SK-N-SH (cell line): Measurements from ENCODE around the gene GLOD4. TPM values are rescaled to one million over a fixed set of nuclear protein-coding genes. Genes with fewer than 3 reads are reported as not detected.

ENCODE experiments used
- CTCF ChIA-PET: fragments of 300-600, 350-600 bp; formaldehyde crosslinking; extraction: SDS; loops from one replicate; lab custom pipeline; 2021; lab: Yijun Ruan, JAX
- POLR2A ChIA-PET: fragments of 350-600 bp; sonication (Branson Sonifier 250); formaldehyde crosslinking; extraction: SDS; loops from one replicate; lab custom pipeline; 2020; ENCODE audit warnings: antibody characterized with exemption, inconsistent platforms; lab: Yijun Ruan, JAX
- DNase-seq: peaks from one replicate; pipeline ENCODE4 v3.0.0; 2012
- H2AFZ ChIP-seq: fragments of 200-600 bp; sonication (generic); 2 replicates; pipeline ENCODE4 v1.8.1; 2016; ENCODE audit warnings: antibody characterized with exemption, mild to moderate bottlenecking, low read depth
- H3F3A ChIP-seq: fragments of 200-600 bp; sonication (generic); replicated peaks from 2 replicates; pipeline ENCODE3; 2016; ENCODE audit warnings: antibody characterized with exemption, mild to moderate bottlenecking; ENCODE audit not compliant: insufficient read depth
- H3K27ac ChIP-seq, 2 experiments: fragments of 200-500 bp in 1 of 2; fragments of 200-600 bp in 1 of 2; sonication (Bioruptor generic) in 1 of 2; sonication (generic), shearing (Covaris generic) in 1 of 2; 2 replicates each; pipeline versions ENCODE4 v1.5.1 to v1.6.1; 2014 to 2016; ENCODE audit warnings: low read depth in 2 of 2, inconsistent platforms in 1 of 2, low read length in 1 of 2, mild to moderate bottlenecking in 1 of 2, mixed read lengths in 1 of 2
- H3K27me3 ChIP-seq: fragments of 200-600 bp; sonication (generic), shearing (Covaris generic); 2 replicates; pipeline ENCODE4 v1.6.1; 2016; ENCODE audit warnings: mixed run types; ENCODE audit not compliant: insufficient read depth
- H3K36me3 ChIP-seq, 2 experiments: fragments of 200-500 bp in 1 of 2; fragments of 200-600 bp in 1 of 2; sonication (Bioruptor generic) in 1 of 2; sonication (generic) in 1 of 2; replicated peaks in 1 of 2; 2 replicates each; pipeline versions ENCODE3 to v1.5.1; 2014 to 2016; ENCODE audit warnings: low read length in 1 of 2, mild to moderate bottlenecking in 1 of 2; ENCODE audit not compliant: insufficient read depth in 2 of 2, control insufficient read depth in 1 of 2
- H3K4me1 ChIP-seq, 2 experiments: fragments of 200-500 bp in 1 of 2; fragments of 200-600 bp in 1 of 2; sonication (Bioruptor generic) in 1 of 2; sonication (generic), shearing (Covaris generic) in 1 of 2; 2 replicates each; pipeline versions ENCODE4 v1.5.1 to v1.6.1; 2014 to 2016; ENCODE audit warnings: low read depth in 1 of 2, low read length in 1 of 2, mixed run types in 1 of 2; ENCODE audit not compliant: insufficient read depth in 2 of 2, control insufficient read depth in 1 of 2
- H3K4me2 ChIP-seq: fragments of 200-600 bp; sonication (generic), shearing (Covaris generic); 2 replicates; pipeline ENCODE4 v1.6.1; 2017; ENCODE audit warnings: mixed run types
- H3K4me3 ChIP-seq, 2 experiments: fragments of 200-500 bp in 1 of 2; fragments of 200-600 bp in 1 of 2; sonication (Bioruptor generic) in 1 of 2; sonication (generic), shearing (Covaris generic) in 1 of 2; 2 replicates each; pipeline versions ENCODE4 v1.5.1 to v1.8.1; 2014 to 2016; ENCODE audit warnings: low read depth in 2 of 2, inconsistent platforms in 1 of 2, low read length in 1 of 2, mild to moderate bottlenecking in 1 of 2, mixed read lengths in 1 of 2, moderate library complexity in 1 of 2
- H3K79me2 ChIP-seq: fragments of 200-600 bp; sonication (generic); 2 replicates; pipeline ENCODE4 v1.8.1; 2017; ENCODE audit warnings: mild to moderate bottlenecking; ENCODE audit not compliant: insufficient read depth
- H3K9ac ChIP-seq: fragments of 200-600 bp; sonication (generic); 2 replicates; pipeline ENCODE4 v1.6.1; 2017; ENCODE audit warnings: mixed run types
- H3K9me2 ChIP-seq: fragments of 200-600 bp; sonication (generic); 2 replicates; pipeline ENCODE4 v1.6.1; 2017; ENCODE audit warnings: mixed run types
- H3K9me3 ChIP-seq: fragments of 200-600 bp; sonication (generic); 2 replicates; pipeline ENCODE4 v1.6.1; 2017; ENCODE audit warnings: mixed run types, mild to moderate bottlenecking, moderate library complexity
- H4K20me1 ChIP-seq: fragments of 200-600 bp; sonication (generic); 2 replicates; pipeline ENCODE4 v1.6.1; 2017; ENCODE audit warnings: mild to moderate bottlenecking, mixed run types; ENCODE audit not compliant: insufficient read depth
- CHD2 ChIP-seq: fragments of 150-350 bp; IDR thresholded peaks from 2 replicates; pipeline ENCODE4 v1.6.1; 2018; ENCODE audit warnings: low read length; ENCODE audit not compliant: partially characterized antibody
- JUND ChIP-seq: IDR thresholded peaks from 2 replicates; pipeline ENCODE4 v1.4.0; 2012
- MEF2A ChIP-seq: IDR thresholded peaks from 2 replicates; pipeline ENCODE4 v1.4.0; 2012; ENCODE audit warnings: low read depth, borderline replicate concordance
- POLR2AphosphoS5 ChIP-seq: IDR thresholded peaks from 2 replicates; pipeline ENCODE4 v1.6.1; 2012; ENCODE audit warnings: low read depth, low read length
- RFX5 ChIP-seq: IDR thresholded peaks from 2 replicates; pipeline ENCODE4 v1.6.1; 2012; ENCODE audit warnings: mild to moderate bottlenecking, improper control_type of control experiment, low read length
- RXRA ChIP-seq: IDR thresholded peaks from 2 replicates; pipeline ENCODE4 v1.4.0; 2012; ENCODE audit warnings: low read depth, mild to moderate bottlenecking, borderline replicate concordance
- TAF1 ChIP-seq: IDR thresholded peaks from 2 replicates; pipeline ENCODE4 v1.6.1; 2012; ENCODE audit warnings: low read depth, mild to moderate bottlenecking, low read length, moderate library complexity, borderline replicate concordance
- WGBS: methylation state at CpG from one replicate; pipeline ENCODE4 v1.1.6; 2017; ENCODE audit warnings: low lambda C conversion rate; 5-methylcytosine and 5-hydroxymethylcytosine counted together
- polyA plus RNA-seq, 3 experiments: library from polyadenylated mRNA; depleted of rRNA; stranded (reverse); fragments of >200 nt; gene quantifications; 2 replicates each; pipeline ENCODE4 v1.2.3, GENCODE V29; 2012
- TF ChIP-seq, protein P1 (sequence below): IDR thresholded peaks from 2 replicates; pipeline ENCODE4 v1.4.0; 2012; ENCODE audit warnings: low read depth, borderline replicate concordance
- TF ChIP-seq, protein P2 (sequence below): IDR thresholded peaks from 2 replicates; pipeline ENCODE4 v1.4.0; 2012; ENCODE audit warnings: low read depth, borderline replicate concordance
- TF ChIP-seq, protein P3 (sequence below): fragments of 200-600 bp; sonication (generic); IDR thresholded peaks from 2 replicates; pipeline ENCODE4 v1.6.1; 2017; ENCODE audit warnings: antibody characterized with exemption, mild to moderate bottlenecking, moderate library complexity

Gene GLOD4
- polyA plus RNA-seq, 1 of the 3 experiments (the other 2 are of a cell fraction), result 34.3 TPM

DNA sequence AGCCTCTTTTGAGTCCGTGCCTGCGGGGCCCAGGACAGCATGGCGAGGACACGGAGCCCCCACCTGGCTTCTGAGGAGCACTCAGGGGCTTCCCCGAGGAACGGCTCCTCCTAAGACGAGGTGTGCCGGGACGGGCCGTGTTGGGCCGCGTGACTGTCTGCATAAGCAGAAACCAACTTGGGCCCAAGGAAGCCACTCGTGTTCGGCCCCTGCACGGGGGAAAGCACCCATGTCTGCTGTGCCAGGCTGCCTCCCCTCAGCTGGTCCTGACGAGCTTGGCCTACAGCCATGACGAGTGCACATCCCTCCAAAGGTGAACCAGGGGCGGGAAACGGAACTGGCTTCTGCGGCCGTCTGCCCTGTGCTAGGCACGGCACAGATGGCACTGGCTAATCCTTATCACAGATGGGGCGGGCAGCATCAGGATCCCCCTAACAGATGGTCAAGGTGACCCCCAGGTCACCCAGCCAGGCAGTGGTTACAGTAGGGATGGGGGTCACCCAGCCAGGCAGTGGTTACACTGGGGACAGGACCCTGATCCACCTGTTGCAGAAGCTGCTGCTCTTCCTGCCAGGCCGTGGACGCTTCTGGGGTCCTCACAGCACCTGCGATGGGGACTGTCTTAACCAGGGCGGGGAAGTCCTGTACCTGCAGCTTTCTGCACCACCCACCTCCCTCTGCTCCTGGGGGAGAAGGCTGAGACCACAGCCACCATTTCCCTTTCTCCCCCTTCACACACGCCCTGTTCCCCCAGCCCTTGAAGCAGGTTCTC lies 25.6 kb upstream of the GLOD4 start:
- CTCF ChIA-PET, result no interaction called here
- WGBS, result 57% methylated on average over 7 of the region's 28 CpGs
- no peaks in the 10 kb centered on the region for H4K20me1 ChIP-seq

More for the DNA sequence above, 25.6 kb upstream of the GLOD4 start:
- no peak overlapping the region for H3K4me2 ChIP-seq
- H3K79me2 ChIP-seq, result no peaks in the 10 kb centered on the region
- no peaks in the 10 kb centered on the region for H3K36me3 ChIP-seq
- H3K27ac ChIP-seq, result no peak overlapping the region
- H3K27me3 ChIP-seq, result peaks cover 70% of the 10 kb centered on the region; the same call in 1 of the 2 replicates
- H3K9me2 ChIP-seq, result no peaks in the 10 kb centered on the region
- POLR2A ChIA-PET, result no interaction called here
- H3K4me1 ChIP-seq, result no peaks in the 10 kb centered on the region
- DNase-seq, result no peak
- no peaks in the 10 kb centered on the region for H3F3A ChIP-seq
- H3K9ac ChIP-seq, result no peak overlapping the region
- no peak overlapping the region for H3K4me3 ChIP-seq
- H3K9me3 ChIP-seq, result no peaks in the 10 kb centered on the region
- TF ChIP-seq TAF1 (no peak), MEF2A (no peak), POLR2AphosphoS5 (no peak), CHD2 (no peak), JUND (no peak), RFX5 (no peak), RXRA (no peak)
- TF ChIP-seq, protein P1, sequence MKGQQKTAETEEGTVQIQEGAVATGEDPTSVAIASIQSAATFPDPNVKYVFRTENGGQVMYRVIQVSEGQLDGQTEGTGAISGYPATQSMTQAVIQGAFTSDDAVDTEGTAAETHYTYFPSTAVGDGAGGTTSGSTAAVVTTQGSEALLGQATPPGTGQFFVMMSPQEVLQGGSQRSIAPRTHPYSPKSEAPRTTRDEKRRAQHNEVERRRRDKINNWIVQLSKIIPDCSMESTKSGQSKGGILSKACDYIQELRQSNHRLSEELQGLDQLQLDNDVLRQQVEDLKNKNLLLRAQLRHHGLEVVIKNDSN, result no peak
- TF ChIP-seq, protein P2, sequence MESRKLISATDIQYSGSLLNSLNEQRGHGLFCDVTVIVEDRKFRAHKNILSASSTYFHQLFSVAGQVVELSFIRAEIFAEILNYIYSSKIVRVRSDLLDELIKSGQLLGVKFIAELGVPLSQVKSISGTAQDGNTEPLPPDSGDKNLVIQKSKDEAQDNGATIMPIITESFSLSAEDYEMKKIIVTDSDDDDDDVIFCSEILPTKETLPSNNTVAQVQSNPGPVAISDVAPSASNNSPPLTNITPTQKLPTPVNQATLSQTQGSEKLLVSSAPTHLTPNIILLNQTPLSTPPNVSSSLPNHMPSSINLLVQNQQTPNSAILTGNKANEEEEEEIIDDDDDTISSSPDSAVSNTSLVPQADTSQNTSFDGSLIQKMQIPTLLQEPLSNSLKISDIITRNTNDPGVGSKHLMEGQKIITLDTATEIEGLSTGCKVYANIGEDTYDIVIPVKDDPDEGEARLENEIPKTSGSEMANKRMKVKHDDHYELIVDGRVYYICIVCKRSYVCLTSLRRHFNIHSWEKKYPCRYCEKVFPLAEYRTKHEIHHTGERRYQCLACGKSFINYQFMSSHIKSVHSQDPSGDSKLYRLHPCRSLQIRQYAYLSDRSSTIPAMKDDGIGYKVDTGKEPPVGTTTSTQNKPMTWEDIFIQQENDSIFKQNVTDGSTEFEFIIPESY, result no peak
- TF ChIP-seq, protein P3, sequence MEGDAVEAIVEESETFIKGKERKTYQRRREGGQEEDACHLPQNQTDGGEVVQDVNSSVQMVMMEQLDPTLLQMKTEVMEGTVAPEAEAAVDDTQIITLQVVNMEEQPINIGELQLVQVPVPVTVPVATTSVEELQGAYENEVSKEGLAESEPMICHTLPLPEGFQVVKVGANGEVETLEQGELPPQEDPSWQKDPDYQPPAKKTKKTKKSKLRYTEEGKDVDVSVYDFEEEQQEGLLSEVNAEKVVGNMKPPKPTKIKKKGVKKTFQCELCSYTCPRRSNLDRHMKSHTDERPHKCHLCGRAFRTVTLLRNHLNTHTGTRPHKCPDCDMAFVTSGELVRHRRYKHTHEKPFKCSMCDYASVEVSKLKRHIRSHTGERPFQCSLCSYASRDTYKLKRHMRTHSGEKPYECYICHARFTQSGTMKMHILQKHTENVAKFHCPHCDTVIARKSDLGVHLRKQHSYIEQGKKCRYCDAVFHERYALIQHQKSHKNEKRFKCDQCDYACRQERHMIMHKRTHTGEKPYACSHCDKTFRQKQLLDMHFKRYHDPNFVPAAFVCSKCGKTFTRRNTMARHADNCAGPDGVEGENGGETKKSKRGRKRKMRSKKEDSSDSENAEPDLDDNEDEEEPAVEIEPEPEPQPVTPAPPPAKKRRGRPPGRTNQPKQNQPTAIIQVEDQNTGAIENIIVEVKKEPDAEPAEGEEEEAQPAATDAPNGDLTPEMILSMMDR, result no peak
- TF ChIP-seq, all 33 proteins: peak for 0
- H2AFZ ChIP-seq, result no peak overlapping the region
